ENCODE measurements around the gene SUSD5.

SUSD5 gene

GRCh38 chr3:33215739-33216138, 2.9 kb downstream of the SUSD5 start:
- no peaks in the 10 kb centered on the region for H3K9me3 ChIP-seq (replicated peaks; ENCODE audit: insufficient read depth, low read length)
- H4K20me1 ChIP-seq (ENCODE audit: insufficient read depth, low read length), result no peaks in the 10 kb centered on the region
- no peak for DNase-seq
- no peaks in the 10 kb centered on the region for H3F3A ChIP-seq (ENCODE audit: insufficient read depth, low read length)
- H3K9ac ChIP-seq (ENCODE audit: low read length), result no peak overlapping the region
- no peaks in the 10 kb centered on the region for H3K4me1 ChIP-seq (ENCODE audit: low read length)
- H3K4me3 ChIP-seq (ENCODE audit: low read length), result no peak overlapping the region
- H3K27ac ChIP-seq (ENCODE audit: low read length), result no peak overlapping the region
- H3K27me3 ChIP-seq (replicated peaks; ENCODE audit: insufficient read depth, low read length), result peaks cover 13% of the 10 kb centered on the region
- no peak overlapping the region for H3K4me2 ChIP-seq (ENCODE audit: low read depth, low read length)
- no peak for TF ChIP-seq EZH2 (optimal IDR thresholded peaks at IDR 0.05; ENCODE audit: low read depth, low read length)
- no peak for TF ChIP-seq EZH2phosphoT487 (IDR thresholded peaks at IDR 0.05; ENCODE audit: low read length)
- H3K36me3 ChIP-seq (replicated peaks; ENCODE audit: insufficient read depth, low read length), result no peaks in the 10 kb centered on the region
- H2AFZ ChIP-seq (ENCODE audit: low read length), result no peak overlapping the region
- no peaks in the 10 kb centered on the region for H3K9me2 ChIP-seq (replicated peaks; ENCODE audit: insufficient read depth, low read length)
- no peaks in the 10 kb centered on the region for H3K79me2 ChIP-seq (ENCODE audit: low read length)

GRCh38 chr3:33212406-33212805, 6.2 kb downstream of the SUSD5 start:
- no peak overlapping the region for H3K27ac ChIP-seq (ENCODE audit: low read length)
- no peaks in the 10 kb centered on the region for H3K9me2 ChIP-seq (replicated peaks; ENCODE audit: insufficient read depth, low read length)
- H3K9ac ChIP-seq (ENCODE audit: low read length), result no peak overlapping the region
- peaks cover 3% of the 10 kb centered on the region; the same call in 1 of the 2 replicates for H3K27me3 ChIP-seq (replicated peaks; ENCODE audit: insufficient read depth, low read length)
- no peak for TF ChIP-seq EZH2 (optimal IDR thresholded peaks at IDR 0.05; ENCODE audit: low read depth, low read length)
- TF ChIP-seq EZH2phosphoT487 (IDR thresholded peaks at IDR 0.05; ENCODE audit: low read length), result no peak
- no peak for TF ChIP-seq CTCF (IDR thresholded peaks at IDR 0.05; ENCODE audit: low read length)
- DNase-seq, result no peak
- no peaks in the 10 kb centered on the region for H3K79me2 ChIP-seq (ENCODE audit: low read length)
- H3F3A ChIP-seq (ENCODE audit: insufficient read depth, low read length), result no peaks in the 10 kb centered on the region
- no peaks in the 10 kb centered on the region for H3K36me3 ChIP-seq (replicated peaks; ENCODE audit: insufficient read depth, low read length)
- no peak overlapping the region for H2AFZ ChIP-seq (ENCODE audit: low read length)
- H3K4me1 ChIP-seq (ENCODE audit: low read length), result no peaks in the 10 kb centered on the region
- no peaks in the 10 kb centered on the region for H3K9me3 ChIP-seq (replicated peaks; ENCODE audit: insufficient read depth, low read length)
- no peak overlapping the region for H3K4me3 ChIP-seq (ENCODE audit: low read length)
- no peaks in the 10 kb centered on the region for H4K20me1 ChIP-seq (ENCODE audit: insufficient read depth, low read length)
- no peak overlapping the region for H3K4me2 ChIP-seq (ENCODE audit: low read depth, low read length)

- Histone ChIP-seq H3K27ac (ENCODE audit: low read length) (no peak overlapping the region), H2AFZ (ENCODE audit: low read length) (no peak overlapping the region), H4K20me1 (ENCODE audit: insufficient read depth, low read length) (no peaks in the 10 kb centered on the region), H3K9me3 (replicated peaks; ENCODE audit: insufficient read depth, low read length) (no peaks in the 10 kb centered on the region), H3K27me3 (replicated peaks; ENCODE audit: insufficient read depth, low read length) (no peaks in the 10 kb centered on the region), H3K9me2 (replicated peaks; ENCODE audit: insufficient read depth, low read length) (no peaks in the 10 kb centered on the region), H3F3A (ENCODE audit: insufficient read depth, low read length) (no peaks in the 10 kb centered on the region), H3K4me1 (ENCODE audit: low read length) (no peaks in the 10 kb centered on the region), H3K4me2 (ENCODE audit: low read depth, low read length) (no peak overlapping the region), H3K9ac (ENCODE audit: low read length) (no peak overlapping the region), H3K79me2 (ENCODE audit: low read length) (no peaks in the 10 kb centered on the region), H3K4me3 (ENCODE audit: low read length) (no peak overlapping the region), H3K36me3 (replicated peaks; ENCODE audit: insufficient read depth, low read length) (no peaks in the 10 kb centered on the region)
- TF ChIP-seq EZH2phosphoT487 (IDR thresholded peaks at IDR 0.05; ENCODE audit: low read length) (no peak), CTCF (IDR thresholded peaks at IDR 0.05; ENCODE audit: low read length) (no peak), EZH2 (optimal IDR thresholded peaks at IDR 0.05; ENCODE audit: low read depth, low read length) (no peak)
- DNase-seq, result no peak
Observed at GRCh38 chr3:33211444-33211843, 7.2 kb downstream of the SUSD5 start.

- Histone ChIP-seq H3K4me2 (ENCODE audit: low read depth, low read length) (no peak overlapping the region), H3K9me3 (replicated peaks; ENCODE audit: insufficient read depth, low read length) (no peaks in the 10 kb centered on the region), H4K20me1 (ENCODE audit: insufficient read depth, low read length) (no peaks in the 10 kb centered on the region), H3K4me3 (ENCODE audit: low read length) (no peak overlapping the region), H3K27me3 (replicated peaks; ENCODE audit: insufficient read depth, low read length) (no peaks in the 10 kb centered on the region), H2AFZ (ENCODE audit: low read length) (no peak overlapping the region), H3K9ac (ENCODE audit: low read length) (no peak overlapping the region), H3K4me1 (ENCODE audit: low read length) (no peaks in the 10 kb centered on the region), H3K9me2 (replicated peaks; ENCODE audit: insufficient read depth, low read length) (no peaks in the 10 kb centered on the region), H3K36me3 (replicated peaks; ENCODE audit: insufficient read depth, low read length) (no peaks in the 10 kb centered on the region), H3K27ac (ENCODE audit: low read length) (no peak overlapping the region), H3F3A (ENCODE audit: insufficient read depth, low read length) (no peaks in the 10 kb centered on the region), H3K79me2 (ENCODE audit: low read length) (no peaks in the 10 kb centered on the region)
- TF ChIP-seq CTCF (IDR thresholded peaks at IDR 0.05; ENCODE audit: low read length) (no peak), EZH2phosphoT487 (IDR thresholded peaks at IDR 0.05; ENCODE audit: low read length) (no peak), EZH2 (optimal IDR thresholded peaks at IDR 0.05; ENCODE audit: low read depth, low read length) (no peak)
- DNase-seq, result no peak
Observed at GRCh38 chr3:33209357-33209756, 9.3 kb downstream of the SUSD5 start.

All from MM.1S (cell line).